COR-L47 (cell line): ENCODE measurements around the gene ARHGAP15.

Source experiments
- DNase-seq: peaks from one replicate; lab custom pipeline; 2025; lab: John Stamatoyannopoulos, UW

ARHGAP15 gene

DNA sequence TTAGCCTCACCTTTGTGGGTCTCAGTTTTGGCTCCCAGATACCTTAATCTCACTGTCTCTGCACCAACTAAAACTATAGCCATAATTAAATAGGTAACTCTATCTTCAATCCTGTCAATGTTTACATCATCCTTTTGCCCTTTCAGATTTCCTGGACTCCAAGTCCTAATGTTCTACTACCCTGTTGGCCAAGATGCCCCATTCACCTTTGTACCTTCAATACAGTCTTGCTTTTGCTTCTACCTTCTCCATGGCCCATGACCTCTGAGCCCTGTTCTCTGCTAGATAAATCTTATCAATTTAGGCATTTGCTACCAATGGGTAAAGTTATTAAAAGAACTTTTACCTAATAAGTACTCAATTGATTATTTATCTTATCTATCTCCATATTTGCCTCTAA, 635.5 kb downstream of the ARHGAP15 start:
- DNase-seq, result no peak

DNA sequence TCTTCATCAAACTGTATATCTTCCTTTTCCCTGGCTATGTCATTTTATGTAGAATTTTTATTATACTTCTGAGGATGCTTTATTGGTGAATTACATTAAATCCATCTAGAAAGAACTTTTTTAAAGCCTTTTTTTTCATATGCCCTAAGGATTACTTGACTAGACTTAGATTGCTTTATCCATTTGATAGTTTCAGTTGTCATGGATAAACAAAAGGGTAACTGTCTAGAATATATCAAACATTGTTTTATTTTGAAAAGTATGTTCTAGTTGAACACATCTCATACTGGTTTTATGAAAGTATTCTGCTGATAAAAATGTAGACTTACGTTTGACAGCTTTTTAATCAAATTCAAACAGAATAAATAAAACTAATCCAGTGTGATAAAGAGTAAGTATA, 639.8 kb downstream of the ARHGAP15 start:
- DNase-seq, result no peak

DNA sequence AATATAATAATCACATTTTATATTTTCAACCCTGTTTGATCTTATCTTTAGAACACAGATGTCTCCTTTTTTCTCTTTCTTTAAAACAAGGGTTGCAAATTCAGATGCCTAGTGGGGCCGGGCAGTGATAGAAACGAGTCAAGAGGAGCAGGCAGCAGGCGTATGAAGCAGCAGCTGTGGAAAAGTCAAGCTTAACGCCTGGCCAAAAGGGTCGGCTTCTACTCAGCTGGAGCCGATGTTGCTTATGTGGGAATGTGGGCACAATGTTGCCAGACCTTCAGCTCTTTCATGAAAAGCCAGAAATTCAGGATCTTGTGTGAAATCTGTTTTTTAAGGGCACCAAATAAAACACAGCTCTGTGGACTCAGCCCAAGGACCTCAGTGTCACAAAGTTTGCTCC, 642.7 kb downstream of the ARHGAP15 start:
- no peak for DNase-seq

DNA sequence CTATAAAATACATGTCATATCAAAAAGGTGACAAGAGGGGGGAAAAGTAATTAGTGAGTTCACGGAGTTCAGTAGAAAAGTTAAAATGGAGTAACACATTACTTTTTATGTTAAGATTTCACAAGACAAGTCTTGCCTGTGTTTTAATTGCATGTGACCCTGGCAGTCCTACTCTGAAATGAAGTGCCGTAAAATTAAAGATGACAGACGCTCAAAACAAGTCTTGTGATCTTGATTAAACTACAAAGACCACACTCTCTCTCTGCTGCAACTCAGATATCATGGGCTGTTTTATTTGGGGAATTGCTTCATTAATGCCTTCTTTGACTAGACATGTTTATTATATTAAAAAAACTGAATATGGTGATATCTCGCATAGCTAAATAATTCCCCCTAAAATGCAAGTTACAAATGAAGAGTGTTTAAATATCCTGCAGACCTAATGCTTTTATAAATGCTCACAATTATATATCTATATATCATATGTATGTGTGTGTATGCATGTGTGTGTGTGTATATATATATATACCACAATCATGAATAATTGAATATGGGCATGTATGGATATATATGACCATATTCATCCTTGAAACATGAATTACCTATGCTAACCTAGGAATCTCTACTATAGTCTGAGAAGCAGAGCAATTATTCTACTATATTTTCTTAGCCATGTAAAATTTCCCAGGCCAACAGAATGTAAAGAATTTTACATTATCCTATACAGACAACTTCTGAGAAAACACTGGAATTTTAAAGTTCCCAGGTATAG, 647.5 kb downstream of the ARHGAP15 start:
- DNase-seq, result no peak

DNA sequence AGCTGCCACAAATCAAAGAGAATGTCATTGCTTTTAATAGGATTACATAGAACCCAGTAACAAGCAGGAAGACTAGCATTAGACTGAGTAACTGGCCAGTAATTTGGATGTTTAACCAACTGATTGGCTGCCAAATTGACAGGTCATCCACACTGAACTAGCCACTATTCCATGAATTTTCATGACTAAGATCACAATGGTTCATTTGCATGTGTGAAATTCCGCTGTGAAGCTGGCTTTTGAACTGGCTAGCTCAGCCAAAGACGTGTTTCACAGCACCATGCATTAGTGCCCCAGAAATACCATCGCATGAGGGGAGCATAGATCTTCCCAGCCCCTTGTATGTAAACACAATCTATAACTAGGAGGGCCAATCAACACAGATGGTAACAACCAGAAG, 649.8 kb downstream of the ARHGAP15 start:
- DNase-seq, result no peak

DNA sequence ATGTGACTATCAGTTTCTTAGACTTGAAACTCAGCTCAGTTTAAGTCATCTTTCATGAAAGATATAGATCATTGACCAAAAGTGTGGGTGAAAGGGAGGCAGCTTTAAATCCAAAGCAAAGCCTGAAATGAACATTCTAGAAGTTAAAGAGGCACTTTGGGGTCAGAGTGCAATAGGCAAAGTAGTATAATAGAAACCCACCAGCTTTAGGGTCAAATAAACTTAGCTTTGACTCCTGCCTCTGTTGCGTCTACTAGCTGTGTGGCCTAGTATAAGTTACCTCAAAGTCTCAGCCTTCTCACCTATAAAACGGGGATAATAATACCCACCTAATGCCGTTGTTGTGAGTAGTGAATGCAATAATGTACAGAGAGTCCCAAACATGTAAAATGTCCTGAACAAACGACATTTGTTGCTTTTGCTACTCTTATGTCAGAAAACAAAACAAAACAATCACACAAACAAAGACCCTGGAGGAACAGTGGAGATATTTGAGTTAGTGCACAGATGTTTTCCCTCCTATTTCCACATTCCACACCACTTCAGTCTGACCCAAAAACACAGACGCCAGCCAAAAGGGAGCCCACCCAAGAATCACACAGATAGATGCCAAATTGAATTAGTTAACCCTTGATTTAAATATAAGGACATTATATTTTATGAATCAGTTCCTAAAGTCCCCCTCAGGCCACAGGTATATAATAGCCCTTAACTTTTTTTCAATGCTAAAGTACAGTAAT, 657.0 kb downstream of the ARHGAP15 start:
- no peak for DNase-seq

DNA sequence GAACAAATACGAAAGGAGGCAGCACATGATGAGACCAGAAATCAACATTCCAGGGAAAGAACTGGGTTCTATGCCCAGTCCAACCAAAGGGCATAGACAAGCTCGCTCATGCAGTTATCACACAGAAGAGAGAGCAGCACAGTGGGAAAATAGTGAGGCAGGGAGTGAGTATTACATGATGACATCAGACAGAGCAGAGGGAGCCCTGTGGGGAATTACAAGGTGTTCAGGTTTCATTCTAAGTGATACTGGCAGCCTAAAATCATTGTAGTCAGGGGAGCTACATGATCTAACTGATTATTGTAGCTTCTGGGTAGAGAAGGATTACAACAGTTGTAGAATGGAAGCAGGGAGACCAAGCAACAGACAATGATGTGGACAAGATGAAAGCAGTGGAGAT, 658.5 kb downstream of the ARHGAP15 start:
- no peak for DNase-seq

DNA sequence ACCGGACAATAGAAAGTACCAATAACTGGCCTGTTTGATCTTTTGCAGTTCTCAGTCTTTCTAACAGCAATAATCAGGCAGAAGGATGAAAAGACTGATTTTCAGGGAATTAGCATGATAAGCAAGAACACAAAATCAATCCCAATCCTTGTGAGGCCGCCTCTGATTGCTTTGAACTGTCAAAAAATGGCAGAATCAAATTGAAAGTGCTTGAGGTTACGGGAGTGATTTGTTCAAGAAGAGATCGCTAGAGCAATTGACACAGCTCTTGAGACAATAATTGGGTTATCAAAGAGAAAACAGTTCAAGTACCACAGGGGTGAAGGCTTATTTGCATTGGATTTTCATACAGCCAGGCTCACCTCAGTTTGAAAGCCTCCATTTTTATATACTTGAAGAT, 663.4 kb downstream of the ARHGAP15 start:
- no peak for DNase-seq

DNA sequence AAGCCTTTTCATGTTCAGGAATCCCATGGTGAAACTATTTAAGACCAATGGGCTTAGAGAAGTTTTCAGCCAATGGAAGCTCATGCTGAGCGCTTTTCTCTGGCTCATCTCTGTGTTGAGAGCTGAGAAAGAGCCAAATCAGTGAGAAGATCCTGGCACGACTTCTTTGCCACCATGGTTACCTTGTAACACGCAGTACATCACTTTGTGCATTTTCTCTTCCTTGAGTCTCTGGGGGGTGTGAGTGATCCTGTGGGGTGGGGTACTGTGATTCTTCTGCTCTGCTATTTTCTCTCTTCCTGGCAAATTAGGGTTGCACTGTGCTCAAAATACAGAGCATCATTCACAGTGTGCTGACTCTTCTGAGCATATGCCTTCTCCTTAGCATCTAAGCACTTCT, 664.2 kb downstream of the ARHGAP15 start:
- DNase-seq, result no peak

DNA sequence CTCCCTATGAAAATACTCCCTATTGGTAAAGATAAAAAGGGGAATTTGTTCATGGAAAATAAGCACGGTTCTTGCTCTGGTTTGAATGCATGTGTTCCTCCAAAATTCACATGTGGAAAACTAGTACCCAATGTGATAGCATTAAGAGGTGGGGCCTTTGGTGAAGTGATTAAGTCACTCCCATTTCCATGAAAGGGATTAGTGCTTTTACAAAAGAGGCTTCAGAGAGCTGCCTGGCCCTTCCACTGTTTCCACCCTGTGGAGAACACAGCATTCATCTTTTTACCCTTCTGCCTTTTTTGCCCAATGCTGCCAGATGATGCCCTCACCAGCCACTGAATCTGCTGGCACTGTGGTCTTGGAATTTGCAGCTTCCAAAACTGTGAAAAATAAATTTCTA, 666.8 kb downstream of the ARHGAP15 start:
- no peak for DNase-seq

DNA sequence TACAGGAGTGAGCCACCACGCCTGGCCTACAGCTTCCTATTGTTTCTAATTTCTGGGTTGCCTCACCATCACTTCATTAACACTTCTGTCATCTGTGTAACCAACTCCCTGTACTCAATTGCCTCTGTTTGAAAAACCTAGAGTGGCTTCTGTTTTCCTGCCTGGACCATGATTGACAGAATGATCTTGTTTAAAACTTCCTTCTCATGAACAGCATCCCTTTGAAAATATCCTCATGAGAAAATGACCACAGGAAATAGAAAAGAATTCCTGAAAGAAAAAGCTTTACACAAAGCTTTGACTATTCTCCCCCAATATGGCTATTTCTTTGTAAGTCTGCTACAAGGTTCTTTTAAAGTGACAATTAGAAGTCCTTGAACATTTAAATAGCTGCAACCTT, 672.3 kb downstream of the ARHGAP15 start:
- no peak for DNase-seq

DNA sequence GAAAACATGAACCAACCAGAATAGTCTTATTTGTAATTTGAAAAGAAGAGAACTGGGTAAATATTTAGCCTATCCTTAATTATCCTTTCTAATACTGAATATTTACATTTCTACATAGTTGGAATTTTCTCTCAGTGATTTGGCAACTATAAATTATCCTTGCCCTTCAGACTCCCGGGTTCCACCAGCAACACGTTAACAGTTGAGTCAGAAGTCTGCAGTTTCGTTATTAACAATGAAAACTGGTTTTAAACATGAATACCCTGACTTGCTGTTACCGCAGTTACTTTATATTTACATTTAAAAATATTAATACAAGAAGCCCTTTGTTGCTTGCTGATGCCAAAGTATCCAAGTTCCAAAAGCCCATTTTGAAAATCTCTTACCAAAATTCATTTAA, 673.0 kb downstream of the ARHGAP15 start:
- no peak for DNase-seq

DNA sequence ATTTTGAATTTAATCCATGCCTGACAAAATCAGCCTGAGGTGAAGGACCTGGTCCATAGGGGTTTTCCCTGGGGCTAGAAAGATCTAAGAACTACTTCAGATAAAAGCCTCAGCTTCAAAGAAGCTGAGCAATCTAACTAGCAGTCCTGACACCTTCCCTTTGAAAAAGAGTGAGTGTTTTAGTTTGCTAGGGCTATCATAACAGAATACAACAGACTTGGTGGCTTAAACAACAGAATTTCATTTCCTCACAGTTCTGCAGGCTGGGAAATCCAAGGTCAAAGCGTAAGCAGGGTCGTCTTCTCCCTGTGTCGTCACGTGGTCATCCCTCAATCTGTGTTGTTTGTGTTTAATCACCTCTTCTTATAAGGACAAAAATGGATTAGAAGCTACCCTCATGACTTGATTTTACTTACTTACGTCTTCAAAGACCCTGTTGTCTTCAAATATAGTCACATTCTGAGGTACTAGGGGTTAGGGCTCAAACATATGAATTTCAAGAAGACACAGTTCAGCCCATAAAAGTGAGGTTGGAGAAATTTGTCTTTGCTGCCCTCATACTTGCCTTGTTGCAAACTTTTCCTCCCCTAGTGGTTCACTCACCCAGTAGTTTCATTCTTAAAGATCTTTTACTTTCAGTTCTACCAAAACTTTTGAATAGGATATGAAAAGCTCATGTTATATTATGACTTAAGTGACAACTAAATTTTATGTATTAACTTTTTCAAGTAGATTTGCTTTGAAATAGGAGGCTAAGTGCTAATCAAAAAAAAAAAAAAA, 673.8 kb downstream of the ARHGAP15 start:
- no peak for DNase-seq

DNA sequence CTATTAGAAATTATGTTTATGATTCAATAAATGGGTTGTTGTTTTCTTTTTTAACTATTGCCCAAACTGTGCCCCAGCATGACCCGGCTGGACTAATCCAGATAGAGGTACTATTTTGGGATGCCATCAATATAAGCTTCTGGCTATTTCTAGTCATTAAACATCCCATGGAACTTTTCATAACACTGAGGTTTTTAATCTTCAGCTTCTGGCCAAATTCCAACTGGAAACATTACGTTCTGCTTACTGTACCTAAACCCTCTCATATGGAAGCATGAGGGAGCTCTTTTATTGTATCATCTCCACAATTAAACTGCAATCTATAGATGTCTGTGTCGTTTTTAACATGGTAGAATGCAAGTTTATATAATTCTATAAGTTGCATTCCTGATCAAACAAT, 674.7 kb downstream of the ARHGAP15 start:
- no peak for DNase-seq

DNA sequence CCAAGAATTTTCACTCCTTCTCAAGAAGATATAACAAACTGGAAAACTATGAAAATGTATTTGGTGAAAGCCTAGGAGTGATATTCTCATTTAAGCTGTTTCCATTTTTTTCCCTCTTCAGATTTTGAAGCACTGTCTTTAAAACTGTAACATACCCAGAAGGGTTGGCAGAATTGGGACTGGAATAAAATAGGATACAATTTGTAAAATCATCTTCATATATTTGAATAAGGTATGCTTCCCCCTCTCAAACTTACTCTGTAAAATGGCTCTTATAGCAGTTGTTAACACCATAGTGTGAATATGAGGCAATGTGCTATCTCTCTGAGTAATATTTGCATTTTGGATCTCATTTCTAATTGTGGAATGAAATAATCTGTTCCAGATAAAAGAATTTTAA, 676.4 kb downstream of the ARHGAP15 start:
- DNase-seq, result no peak

DNA sequence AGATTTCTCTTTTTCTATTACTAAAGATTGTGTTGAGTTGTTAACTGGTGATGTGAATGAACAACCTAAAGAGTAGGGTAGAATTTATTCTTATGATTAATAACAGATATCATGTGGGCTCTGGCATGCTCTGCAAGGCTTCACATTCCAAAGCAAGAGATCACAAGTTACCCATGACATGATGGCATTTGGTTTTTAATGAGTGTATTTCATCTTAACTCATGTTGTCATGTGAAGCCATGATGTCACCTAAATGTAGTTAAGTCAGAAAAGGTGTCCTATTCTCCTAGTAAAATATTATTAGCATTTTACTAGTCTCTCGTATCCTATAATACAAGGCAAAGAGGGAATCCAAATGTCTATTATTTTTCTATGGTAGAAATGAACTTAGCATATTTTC, 678.0 kb downstream of the ARHGAP15 start:
- no peak for DNase-seq

DNA sequence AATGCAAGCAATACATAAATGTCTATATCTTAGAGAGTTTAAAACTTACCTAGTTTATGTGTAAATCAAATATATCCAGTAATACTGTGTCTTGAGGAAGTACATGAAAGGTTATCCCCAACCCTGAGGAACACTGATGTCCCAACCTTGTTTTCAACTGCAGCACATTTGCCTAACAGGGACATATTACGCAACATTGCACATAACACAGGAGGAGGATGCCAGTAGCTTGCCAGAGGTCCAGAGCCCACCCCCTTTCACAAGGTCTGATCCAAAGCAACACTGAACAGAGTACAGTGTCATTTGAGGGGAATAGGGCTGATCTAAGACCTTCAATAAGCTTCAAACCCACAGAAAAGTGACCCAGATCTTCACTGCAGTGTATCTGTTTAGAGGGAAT, 678.5 kb downstream of the ARHGAP15 start:
- no peak for DNase-seq

DNA sequence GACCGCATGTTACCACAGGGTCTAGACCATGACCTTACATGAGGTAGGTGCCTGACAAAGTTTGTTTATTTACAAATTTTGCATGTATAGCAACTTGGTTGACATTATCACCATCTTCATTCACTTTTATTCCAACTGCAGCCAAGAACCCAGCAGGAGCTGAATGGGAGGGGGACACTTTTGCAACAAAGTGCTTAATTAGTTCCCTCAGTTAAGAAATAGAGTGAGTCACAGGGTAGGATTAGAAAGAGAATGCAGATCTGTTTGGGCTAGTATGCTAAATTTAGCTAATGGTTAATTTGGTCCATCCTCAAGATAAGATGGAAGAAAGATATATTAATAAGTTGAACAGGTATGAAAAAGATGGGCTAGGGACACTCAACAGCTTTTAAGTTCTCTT, 678.9 kb downstream of the ARHGAP15 start:
- DNase-seq, result no peak

DNA sequence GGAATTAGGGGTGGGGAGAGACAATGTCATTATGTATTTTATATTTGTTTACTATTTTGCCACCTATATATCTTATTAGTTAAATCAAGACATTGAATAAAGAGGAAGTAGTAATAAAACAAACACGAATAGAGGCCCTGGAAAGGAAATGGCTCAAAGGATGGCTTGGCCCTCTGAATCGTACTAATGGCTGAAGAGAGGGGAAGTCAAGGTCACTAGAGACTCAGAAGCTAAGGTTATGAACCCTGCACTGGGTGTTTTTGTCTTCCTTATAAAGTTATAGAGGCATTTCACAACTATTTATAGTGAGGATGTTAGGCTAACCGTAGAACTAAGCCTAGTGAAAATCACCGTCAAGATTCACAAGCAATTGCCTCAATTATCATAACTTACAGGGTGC, 685.9 kb downstream of the ARHGAP15 start:
- DNase-seq, result no peak

DNA sequence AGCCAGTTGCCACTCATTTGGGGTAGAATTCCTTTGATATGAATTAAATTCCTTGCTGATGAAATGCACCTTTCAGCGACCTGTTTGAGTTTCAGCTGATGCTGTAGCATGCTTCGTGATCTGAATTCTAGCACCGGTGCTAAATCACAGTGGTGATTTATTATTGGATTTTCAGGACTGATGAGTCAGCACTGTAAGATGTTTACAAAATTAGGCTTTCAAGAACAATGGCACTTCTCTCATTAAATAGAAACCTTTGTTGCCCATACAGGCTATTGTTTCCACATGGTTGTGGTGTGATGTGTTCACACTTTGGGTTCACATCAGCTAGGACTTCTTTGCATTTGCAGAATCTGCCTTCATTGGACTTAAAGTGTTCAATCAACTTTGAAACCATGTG, 687.7 kb downstream of the ARHGAP15 start:
- DNase-seq, result no peak
